Activated CD4-positive, alpha-beta T cell treated with anti-CD3 and anti-CD28 coated beads, Interleukin-2, amount 50 U/mL, for 4 hours (primary cell): ENCODE measurements around the gene ZNG1B.
"Not testable (repeated sequence)": the region's sequence is repeated elsewhere in the genome, so short reads cannot be mapped to it uniquely, and the experiment has no call there.

ENCODE experiments used
- DNase-seq, 2 experiments: peaks; one replicate each; pipeline ENCODE4 v3.0.0-alpha.2; 2020

ZNG1B gene

DNA sequence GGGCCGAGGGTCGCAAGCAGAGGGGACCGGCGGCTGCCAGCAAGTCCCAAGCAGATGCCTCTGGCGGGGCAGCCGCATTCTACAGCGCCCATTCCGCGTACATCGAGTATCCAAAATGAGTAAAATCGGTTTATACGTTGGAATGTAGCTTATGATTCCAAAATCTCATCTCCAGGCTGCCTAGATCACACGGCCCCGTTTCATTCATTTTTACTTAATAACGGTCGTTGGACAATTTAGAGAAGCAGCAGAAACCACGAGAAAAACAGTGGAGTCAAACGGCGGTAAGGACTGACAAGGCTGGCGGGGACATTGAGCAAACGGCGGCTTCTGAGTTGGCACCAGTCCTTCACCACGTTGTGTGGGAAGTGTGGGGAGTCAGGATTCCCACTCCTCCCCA lies 66.6 kb downstream of the ZNG1B start:
- not testable (repeated sequence) for DNase-seq

DNA sequence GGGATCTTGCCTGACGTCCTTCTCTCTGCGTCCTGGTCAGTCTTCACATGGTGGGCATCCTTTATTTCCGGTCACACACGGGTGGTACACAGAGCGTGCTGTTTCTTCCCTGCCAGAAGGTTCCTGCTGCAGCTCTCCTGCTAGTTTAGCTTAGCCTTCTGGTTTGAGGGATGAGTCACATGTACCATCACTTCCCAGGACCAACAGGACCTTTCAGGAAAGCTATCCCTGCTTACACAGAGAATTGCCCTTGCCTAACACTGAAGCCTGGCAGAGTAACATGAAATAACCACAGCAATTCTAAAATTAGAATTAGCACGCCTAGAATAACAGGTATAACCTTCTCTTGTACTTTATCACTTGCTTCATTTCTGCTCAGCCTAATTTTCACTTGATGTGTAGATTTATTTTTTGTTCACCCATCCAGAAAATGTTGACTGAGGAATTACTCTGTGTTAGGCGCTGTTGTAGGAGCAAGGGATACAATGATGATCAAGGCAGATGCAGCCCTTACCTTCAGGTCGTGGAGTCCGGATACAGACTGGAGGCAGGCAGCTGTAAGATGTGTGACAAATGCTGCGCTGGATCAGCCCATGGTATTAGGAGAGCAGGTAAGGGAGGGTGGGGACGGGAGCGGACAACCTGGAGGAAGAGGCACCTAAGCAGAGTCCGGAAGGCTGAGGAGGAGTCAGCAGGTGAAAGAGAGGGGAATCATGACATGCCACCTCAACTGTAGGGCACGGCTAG lies 70.1 kb downstream of the ZNG1B start:
- DNase-seq: not testable (repeated sequence)

DNA sequence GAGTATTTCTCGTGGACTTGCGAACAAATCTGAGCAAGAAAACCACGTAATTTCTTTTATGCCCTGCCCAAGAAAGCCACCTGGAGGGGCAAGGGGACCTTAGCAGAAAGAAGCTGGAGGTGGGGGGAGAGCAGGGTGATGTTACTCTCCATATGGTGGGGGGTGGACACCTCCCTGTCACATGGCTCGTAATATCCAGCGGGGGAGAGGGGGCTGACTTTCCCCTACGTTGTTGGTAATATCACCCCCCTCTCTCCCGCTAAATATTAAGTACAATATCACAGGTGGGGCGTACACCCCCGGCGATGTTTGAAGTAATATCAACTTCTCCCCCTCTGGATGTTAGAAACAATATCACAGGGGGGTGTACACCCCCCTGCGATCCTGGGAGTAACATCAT lies 70.7 kb downstream of the ZNG1B start:
- not testable (repeated sequence) for DNase-seq

DNA sequence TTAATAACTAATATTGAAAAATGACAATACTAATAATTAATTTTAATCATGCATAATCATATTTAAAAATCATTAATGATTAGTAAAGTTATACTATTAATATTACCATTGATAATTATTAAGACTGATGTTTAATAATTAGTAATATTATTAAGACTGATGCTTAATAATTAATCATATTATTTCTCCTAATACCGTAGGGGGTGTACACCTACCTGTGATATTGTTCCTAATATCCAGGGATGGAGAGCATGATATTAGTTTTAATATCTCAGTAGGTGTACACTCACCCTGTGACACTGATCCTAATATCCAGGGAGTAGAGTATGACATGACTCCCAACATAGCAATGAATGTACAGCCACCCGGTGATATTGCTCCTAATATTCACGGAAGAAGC lies 73.4 kb downstream of the ZNG1B start:
- not testable (repeated sequence) for DNase-seq

DNA sequence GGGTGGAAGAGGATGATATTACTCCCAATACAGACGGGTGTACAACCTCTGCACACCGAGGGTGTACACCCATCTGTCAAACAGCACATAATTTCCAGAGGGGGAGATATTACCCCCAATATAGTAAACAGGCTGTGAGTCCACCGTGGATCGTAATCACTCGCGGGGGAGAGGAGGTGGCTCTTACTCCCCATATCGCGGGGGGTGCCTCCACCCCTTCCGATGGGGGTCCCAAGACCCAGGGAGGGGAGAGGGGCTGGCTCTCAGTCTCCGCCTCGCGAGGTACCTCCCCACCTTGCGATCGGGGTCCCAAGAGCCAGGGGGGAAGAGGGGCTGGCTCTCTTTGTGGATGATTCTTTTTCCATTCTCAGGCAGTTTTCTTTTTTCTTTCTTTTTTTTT lies 74.4 kb downstream of the ZNG1B start:
- DNase-seq: not testable (repeated sequence)

DNA sequence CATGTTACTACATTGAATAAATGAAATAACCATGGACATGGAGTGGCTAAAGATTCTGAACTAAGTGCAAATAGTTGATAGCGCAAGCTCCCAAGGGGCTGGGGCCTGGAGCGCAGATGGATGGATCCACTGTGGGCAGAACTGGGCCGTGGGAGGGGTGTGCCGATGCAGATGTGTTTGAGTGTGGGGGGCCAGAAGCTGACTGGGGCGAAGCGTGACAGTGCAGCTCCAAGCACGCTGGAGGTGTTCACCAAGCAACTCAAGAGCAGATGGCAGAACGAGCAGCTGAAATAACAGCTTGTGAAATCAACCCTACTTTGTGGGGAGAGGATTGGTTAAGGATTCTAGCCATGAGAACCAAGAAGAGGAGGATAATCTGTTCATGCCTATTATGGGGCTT lies 78.0 kb downstream of the ZNG1B start:
- not testable (repeated sequence) for DNase-seq

DNA sequence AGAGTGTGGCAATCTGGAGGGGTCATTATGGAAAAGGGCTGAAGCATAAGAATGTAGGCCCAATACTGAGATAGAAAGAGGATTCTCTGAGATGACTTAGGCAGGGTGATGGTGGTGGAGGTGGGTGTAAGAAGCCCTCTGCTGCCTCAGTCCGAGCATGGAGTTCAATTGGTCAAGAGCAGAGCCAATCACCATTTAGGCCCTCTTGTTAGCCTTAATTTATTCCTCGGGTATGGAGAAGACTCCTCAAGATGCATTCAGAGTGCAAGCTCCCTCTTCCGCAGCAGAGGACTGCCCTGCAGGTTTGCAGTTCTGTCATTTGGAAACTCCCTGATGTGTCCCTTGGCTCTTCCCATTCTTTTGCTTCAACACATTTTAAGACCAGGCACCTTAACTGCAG lies 78.5 kb downstream of the ZNG1B start:
- not testable (repeated sequence) for DNase-seq

DNA sequence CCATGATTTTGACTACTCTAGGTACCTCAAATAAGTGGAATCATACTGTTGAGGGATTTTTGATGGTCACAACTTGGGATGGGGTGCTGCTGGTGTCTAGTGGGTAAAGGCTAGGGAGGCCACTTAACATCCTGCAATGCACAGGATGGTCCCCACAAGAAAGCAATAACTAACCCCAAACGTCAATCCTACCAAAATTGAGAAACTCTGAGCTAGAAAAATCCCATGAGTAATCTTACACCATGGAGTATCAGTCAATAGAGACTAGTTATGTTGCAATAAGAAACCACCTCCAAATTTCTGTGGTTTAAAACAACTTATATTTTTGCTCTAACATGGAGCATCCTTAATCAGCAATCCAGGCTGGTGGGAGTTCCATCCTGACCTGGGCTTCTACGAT lies 79.5 kb downstream of the ZNG1B start:
- DNase-seq: not testable (repeated sequence)

DNA sequence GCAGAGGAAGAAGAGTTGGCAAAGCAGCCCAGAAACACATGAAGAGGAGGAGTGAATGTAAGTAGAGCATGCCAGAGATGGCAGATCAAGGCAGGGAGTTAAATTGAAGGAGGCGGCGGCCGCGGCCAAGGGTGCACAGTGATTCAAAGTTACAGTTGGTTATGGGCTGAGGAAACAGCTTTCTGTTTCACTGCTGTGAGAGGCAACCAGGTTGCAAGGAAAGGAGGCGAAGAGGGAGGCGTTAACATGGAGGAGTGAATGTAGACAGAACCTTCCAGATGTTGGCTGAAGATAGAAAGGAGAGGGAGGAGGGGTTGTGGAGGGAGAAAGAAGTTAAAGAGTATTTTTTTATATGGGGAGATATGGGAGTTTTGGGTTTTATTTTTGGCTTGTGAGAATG lies 83.3 kb downstream of the ZNG1B start:
- not testable (repeated sequence) for DNase-seq

DNA sequence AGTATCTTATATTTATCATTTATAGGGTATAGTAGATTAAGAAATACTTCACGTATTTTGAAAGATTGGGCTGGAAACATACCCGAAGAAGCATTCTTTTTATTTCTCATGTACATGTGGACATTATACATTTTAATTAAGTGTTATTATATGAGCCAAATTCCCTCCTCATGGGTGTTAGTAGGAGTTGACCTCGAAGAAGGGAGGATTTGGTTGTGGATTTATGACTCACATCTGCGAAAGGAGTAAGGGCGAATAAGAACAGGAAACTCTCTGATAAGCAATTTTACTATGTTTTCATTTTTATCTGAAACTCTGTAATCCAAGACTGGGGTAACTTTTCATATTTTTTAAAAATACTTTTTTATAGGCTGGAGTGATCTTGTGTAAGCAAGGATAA lies 84.0 kb downstream of the ZNG1B start:
- DNase-seq: not testable (repeated sequence)

DNA sequence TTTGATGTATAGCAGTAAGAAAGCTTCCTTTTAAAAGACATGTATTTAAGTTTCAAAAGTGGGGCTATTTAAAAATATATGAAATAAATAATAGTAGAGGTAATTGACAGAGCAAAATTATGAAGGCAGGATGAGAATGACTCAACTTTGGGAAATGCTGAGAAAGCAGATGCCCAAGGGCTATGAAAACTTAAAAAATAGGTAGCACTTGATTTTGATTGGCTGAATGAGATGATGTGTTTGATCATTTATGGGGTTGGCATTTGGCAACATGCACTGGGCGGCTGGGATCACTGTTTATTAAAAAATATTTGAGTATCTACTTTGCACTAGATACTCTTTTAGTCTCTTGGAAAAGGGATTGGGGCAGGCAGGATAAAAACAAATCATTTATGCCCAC lies 87.5 kb downstream of the ZNG1B start:
- DNase-seq: not testable (repeated sequence)

DNA sequence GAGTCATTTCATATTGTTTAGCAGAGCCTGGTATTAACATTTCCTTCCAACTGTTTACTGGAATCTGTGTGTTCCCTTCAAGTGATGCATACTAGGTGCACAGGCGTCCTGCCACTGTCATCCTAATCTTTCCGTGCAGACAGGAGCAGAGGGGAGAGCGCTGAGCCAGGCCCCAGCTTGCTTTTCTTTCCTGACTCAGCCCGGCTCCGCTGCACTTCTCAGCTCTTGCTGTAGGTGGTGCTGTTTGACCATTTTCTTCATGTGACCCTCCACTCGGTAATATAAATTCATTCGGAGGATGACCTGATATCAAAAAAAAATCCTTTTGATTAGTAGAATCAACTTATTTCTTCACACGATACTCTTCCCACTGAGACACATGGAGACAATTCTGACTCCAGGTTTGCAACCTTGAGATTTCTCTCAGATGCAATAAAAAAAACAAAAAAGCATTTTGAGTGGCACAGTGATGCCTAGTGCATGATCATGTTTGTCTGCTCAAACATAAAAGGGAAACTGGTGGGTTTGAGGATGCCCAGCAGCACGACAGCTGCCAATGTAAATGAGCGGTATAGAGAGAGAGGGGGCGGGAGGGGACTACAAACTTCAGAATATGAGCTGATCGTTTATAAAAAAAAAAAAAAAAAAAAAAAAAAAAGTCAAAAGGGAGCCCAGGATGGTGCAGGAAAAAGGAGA lies 90.0 kb downstream of the ZNG1B start:
- not testable (repeated sequence) for DNase-seq

DNA sequence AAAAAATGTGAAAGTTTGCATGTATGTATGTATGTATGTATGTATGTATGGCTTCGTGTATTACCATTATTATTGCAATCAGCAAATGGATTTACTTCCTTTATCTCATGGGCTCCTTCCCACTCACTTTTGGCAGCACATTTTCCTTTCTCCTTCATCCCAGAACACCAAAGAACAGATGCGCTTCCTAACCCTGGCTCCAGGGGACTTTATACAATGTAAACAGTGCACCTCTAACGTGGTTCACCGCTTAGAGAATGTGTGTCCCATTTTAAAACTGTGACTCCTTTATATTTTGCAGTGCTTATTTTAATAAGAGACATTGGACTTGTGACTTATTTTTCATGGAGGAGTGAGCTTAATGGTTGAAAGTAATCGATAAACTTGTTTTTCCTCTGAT lies 90.6 kb downstream of the ZNG1B start:
- not testable (repeated sequence) for DNase-seq

DNA sequence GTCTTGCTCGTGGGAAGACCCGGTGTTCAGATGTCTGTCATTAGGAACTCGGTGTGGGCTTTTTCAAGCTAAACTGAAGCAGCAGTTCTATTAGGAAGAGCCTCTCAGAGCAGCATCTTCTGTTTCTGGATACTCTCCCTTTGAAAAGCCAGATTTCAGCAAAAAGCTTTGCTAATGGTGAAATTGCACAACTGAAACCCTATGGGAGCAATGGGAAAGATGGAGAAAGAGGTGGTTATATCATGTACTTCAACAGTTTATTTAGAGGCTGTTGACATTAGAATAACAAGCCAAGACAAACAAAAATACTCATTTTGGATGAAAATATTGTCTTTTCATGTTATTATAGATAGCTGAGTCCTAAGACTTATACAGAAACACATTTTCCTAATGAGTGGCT lies 91.4 kb downstream of the ZNG1B start:
- DNase-seq: not testable (repeated sequence)

DNA sequence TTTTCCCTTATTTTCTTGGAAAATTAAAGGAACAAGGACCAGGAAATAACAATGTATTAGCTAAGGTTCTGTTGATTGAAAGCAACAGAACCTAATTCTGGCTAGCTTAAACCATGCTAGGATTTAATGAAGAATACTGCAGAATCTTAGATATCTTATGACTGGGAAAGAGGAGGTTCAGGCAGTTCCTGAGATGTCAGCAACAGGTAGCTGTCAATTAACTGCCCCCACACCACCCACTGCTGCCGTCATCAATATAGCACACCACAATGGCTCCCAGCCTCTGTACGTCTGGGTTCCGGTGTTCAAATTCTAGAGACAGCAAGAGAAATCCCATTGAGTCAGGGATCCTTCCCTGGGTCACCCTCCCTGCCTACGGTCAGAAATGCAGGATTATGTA lies 95.5 kb downstream of the ZNG1B start:
- not testable (repeated sequence) for DNase-seq

DNA sequence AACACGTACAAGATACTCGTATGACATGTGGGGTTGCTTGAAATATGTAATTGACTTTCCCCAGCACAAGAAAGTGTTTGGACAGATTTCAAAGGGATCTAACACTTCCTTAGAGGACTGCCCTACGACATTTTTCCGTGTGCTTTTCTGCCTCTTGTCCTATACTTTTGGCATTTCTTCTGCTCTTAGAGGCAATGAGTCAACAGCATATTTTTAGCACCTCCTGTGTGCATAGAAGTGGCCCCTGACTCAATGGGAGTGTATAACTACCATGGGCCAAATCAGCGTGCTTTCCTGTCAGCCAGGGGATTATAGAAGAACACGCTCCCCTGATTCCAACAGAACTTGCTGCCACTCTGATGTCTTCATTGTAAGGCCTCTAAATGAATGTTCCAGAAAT lies 99.1 kb downstream of the ZNG1B start:
- DNase-seq: not testable (repeated sequence)

DNA sequence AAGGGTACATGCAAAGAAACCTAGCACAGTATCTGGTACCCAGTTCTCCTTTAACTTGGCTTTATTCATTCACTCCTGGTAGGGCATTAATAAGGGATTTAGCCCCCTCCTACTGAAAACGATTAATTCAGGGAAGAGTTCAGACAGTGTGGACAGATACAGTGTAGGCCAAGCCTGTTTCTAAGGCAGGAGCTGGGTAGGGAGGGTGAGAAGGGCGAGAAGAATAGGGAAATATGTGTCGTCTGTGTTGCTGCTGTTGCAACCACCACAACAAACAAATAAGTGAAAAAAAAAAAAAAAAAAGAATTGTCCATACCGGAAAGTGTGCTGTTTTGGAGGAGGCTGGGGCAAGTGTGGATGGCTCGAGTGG lies 103.3 kb downstream of the ZNG1B start:
- not testable (repeated sequence) for DNase-seq

DNA sequence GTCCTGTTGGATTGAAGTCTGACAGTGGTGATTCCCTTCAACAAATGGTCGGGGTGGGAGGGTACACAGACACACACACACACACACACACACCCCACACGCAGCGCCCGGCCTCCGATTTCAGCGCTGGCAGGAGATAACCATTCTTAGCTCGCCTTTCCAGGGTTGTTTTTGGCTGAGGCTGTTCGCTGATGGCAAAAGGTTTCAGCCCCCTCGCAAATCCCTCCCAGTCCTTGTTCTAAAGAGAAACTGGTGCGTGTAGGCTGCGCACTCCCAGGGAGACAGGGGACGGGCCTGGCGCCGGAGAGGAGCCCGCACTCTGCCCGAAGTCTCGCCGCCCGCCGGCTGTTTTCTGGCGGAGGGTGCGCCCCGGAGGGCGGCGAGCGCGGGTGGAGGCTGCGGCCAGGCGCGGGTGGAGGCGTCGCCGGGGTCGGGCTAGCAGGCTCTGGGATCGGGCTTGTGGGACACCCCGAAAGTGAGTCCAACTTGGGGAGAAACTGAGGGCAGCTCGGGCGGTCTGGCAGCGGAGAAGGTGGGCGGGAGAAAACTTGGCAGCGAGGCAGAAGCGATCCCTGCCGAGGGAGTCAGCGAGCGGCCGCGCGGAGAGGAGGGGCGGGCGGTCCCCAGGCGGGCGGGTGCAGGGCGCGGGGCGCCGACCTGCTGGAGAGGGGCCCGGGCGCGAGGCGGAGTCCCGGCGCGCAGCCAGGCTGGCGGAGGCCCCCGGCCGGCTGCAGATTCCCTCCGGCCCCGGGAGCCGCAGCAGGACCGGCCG lies 103.9 kb downstream of the ZNG1B start:
- peak; percentile 2 to 4 for DNase-seq

DNA sequence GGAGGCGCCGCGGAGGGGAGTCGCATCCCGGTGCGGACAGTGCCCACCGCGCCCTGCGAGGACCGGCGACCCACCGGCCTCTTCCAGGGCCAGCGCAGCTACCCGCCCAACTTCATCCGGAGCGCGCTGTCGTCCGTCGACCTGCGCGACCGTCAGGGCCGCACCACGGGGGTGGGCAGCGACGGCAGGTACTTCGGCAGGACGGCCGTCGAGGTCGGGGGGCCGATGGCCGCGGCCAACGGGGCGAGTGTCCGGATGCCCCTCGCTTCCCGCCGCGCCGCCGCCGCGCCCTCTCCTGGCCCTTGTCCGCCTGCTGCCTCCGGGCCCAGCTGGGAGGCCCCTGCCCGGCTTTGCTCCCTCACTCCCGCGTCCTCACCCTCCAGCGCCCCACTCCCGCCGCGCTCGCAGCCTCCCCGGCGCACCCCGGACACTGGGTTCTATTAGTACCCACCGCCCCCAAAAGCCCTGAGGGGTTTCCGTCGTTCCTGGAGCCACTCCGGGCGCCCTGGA lies 104.5 kb downstream of the ZNG1B start:
- not testable (repeated sequence) for DNase-seq

DNA sequence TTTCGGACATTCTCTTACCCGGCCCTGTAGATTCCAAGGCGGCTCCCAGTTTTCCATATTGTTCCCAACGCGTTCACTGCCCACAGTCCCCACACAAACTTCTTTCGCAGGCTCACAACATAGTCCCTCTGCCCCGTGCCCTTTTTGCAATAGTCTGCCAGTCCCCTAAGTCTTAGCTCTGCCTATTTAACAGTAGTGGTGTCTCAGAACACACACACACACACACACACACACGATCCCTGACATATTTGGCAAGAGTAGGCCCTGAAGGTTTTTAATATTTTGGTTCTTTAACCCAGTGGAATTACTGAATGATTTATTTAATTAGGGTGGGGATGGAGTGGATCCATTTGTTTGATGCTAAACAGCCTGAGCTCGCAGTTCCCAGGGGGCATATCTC lies 105.0 kb downstream of the ZNG1B start:
- not testable (repeated sequence) for DNase-seq
